HEK293 (cell line): ENCODE data around the gene AHCYL2.
A peak's percentile ranks its signal among the peaks of the same experiment; 100 is the strongest.

Experiments
- CTCF ChIA-PET: fragments of 350-600 bp; formaldehyde crosslinking; extraction: SDS; loops from one replicate; lab custom pipeline; 2021; ENCODE audit warnings: antibody characterized with exemption; lab: Yijun Ruan, JAX
- POLR2A ChIA-PET: fragments of 300-600 bp; formaldehyde crosslinking; extraction: SDS; loops from one replicate; lab custom pipeline; 2020; ENCODE audit warnings: antibody characterized with exemption, inconsistent platforms; lab: Yijun Ruan, JAX
- H3K27ac ChIP-seq: fragments of 200-500 bp; sonication (Bioruptor generic); 2 replicates; pipeline ENCODE4 v1.5.1; 2014; ENCODE audit warnings: low read depth, low read length, control low read depth, inconsistent platforms; ENCODE audit errors: extremely low read depth
- H3K36me3 ChIP-seq, 2 experiments: fragments of 200-500 bp in 1 of 2; sonication (Bioruptor generic) in 1 of 2; 1 replicate in 1 of 2; 2 replicates in 1 of 2; pipeline ENCODE4 v1.5.1; 2014 to 2017; ENCODE audit warnings: inconsistent platforms in 2 of 2, low read length in 2 of 2; ENCODE audit not compliant: control insufficient read depth in 2 of 2, insufficient read depth in 1 of 2
- H3K4me1 ChIP-seq: fragments of 200-500 bp; sonication (Bioruptor generic); 2 replicates; pipeline ENCODE4 v1.5.1; 2014; ENCODE audit warnings: mild to moderate bottlenecking, low read length, inconsistent platforms; ENCODE audit not compliant: control insufficient read depth, insufficient read depth
- H3K4me3 ChIP-seq: 2 replicates; pipeline ENCODE4 v1.5.1; 2011; ENCODE audit warnings: low read depth, mild to moderate bottlenecking, control low read depth, low read length, moderate library complexity
- H3K9me3 ChIP-seq: fragments of 200-500 bp; sonication (Bioruptor generic); 2 replicates; pipeline ENCODE4 v1.5.1; 2014; ENCODE audit warnings: low read depth, low read length, inconsistent platforms; ENCODE audit not compliant: control insufficient read depth, insufficient read depth
- IKZF3 ChIP-seq: fragments of 450-650 bp; IDR thresholded peaks from 2 replicates; pipeline ENCODE4 v1.5.0; 2018; ENCODE audit warnings: missing biosample characterization, mild to moderate bottlenecking, missing genetic modification characterization, moderate library complexity
- KLF10 ChIP-seq: fragments of 450-650 bp; IDR thresholded peaks from 2 replicates; pipeline ENCODE4 v1.5.1; 2018; ENCODE audit warnings: missing biosample characterization, mild to moderate bottlenecking, missing genetic modification characterization
- OSR2 ChIP-seq: fragments of 450-650 bp; formaldehyde crosslinking; IDR thresholded peaks from 2 replicates; pipeline ENCODE4 v1.5.1; 2016; ENCODE audit warnings: missing biosample characterization, missing genetic modification characterization
- PRDM1 ChIP-seq: fragments of 450-650 bp; formaldehyde crosslinking; IDR thresholded peaks from 2 replicates; pipeline ENCODE4; 2016; ENCODE audit warnings: missing biosample characterization, missing genetic modification characterization
- TCF7L2 ChIP-seq: IDR thresholded peaks from 2 replicates; pipeline ENCODE4 v1.6.1; 2011; ENCODE audit warnings: low read depth, mild to moderate bottlenecking, inconsistent platforms, low read length, moderate library complexity, borderline replicate concordance
- ZBTB1 ChIP-seq: fragments of 450-650 bp; formaldehyde crosslinking; IDR thresholded peaks from 2 replicates; pipeline ENCODE4 v1.5.1; 2016; ENCODE audit warnings: missing biosample characterization, missing genetic modification characterization
- ZFP3 ChIP-seq: fragments of 450-650 bp; formaldehyde crosslinking; IDR thresholded peaks from 2 replicates; pipeline ENCODE4 v1.5.1; 2016; ENCODE audit warnings: low read depth, missing biosample characterization, missing genetic modification characterization
- ZFP37 ChIP-seq: fragments of 450-650 bp; formaldehyde crosslinking; IDR thresholded peaks from 2 replicates; pipeline ENCODE4 v1.5.1; 2016; ENCODE audit warnings: missing biosample characterization, missing genetic modification characterization
- ZNF10 ChIP-seq: fragments of 450-650 bp; formaldehyde crosslinking; IDR thresholded peaks from 2 replicates; pipeline ENCODE4 v1.5.1; 2017; ENCODE audit warnings: missing biosample characterization, missing genetic modification characterization
- ZNF138 ChIP-seq: fragments of 450-650 bp; formaldehyde crosslinking; IDR thresholded peaks from 2 replicates; pipeline ENCODE4 v1.5.1; 2016; ENCODE audit warnings: missing biosample characterization, missing genetic modification characterization, borderline replicate concordance
- ZNF155 ChIP-seq: fragments of 450-650 bp; formaldehyde crosslinking; IDR thresholded peaks from 2 replicates; pipeline ENCODE4 v1.5.1; 2016; ENCODE audit warnings: missing biosample characterization, missing genetic modification characterization
- ZNF16 ChIP-seq: fragments of 450-650 bp; formaldehyde crosslinking; IDR thresholded peaks from 2 replicates; pipeline ENCODE4 v1.5.1; 2016; ENCODE audit warnings: low read depth, missing biosample characterization, missing genetic modification characterization
- ZNF266 ChIP-seq: fragments of 450-650 bp; formaldehyde crosslinking; IDR thresholded peaks from 2 replicates; pipeline ENCODE4 v1.5.1; 2016; ENCODE audit warnings: missing biosample characterization, missing genetic modification characterization, low read depth
- ZNF473 ChIP-seq: fragments of 450-650 bp; formaldehyde crosslinking; IDR thresholded peaks from 2 replicates; pipeline ENCODE4 v1.5.1; 2017; ENCODE audit warnings: missing biosample characterization, missing genetic modification characterization
- ZNF521 ChIP-seq: fragments of 450-650 bp; formaldehyde crosslinking; IDR thresholded peaks from 2 replicates; pipeline ENCODE4 v1.5.1; 2017; ENCODE audit warnings: missing biosample characterization, mild to moderate bottlenecking, missing genetic modification characterization
- ZNF624 ChIP-seq: fragments of 450-650 bp; formaldehyde crosslinking; IDR thresholded peaks from 2 replicates; pipeline ENCODE4 v1.5.1; 2017; ENCODE audit warnings: missing biosample characterization, missing genetic modification characterization
- ZNF626 ChIP-seq: fragments of 450-650 bp; sonication (Bioruptor Pico); formaldehyde crosslinking; IDR thresholded peaks from 2 replicates; pipeline ENCODE4 v1.5.1; 2018; ENCODE audit warnings: missing biosample characterization, missing genetic modification characterization, inconsistent platforms
- ZNF660 ChIP-seq: fragments of 450-650 bp; IDR thresholded peaks from 2 replicates; pipeline ENCODE4 v1.5.1; 2018; ENCODE audit warnings: missing biosample characterization, mild to moderate bottlenecking, missing genetic modification characterization
- ZNF776 ChIP-seq: fragments of 450-650 bp; formaldehyde crosslinking; IDR thresholded peaks from 2 replicates; pipeline ENCODE4 v1.5.0; 2017; ENCODE audit warnings: missing biosample characterization, missing genetic modification characterization, borderline replicate concordance
- ZNF785 ChIP-seq: fragments of 450-650 bp; formaldehyde crosslinking; IDR thresholded peaks from 2 replicates; pipeline ENCODE4 v1.5.1; 2016; ENCODE audit warnings: missing biosample characterization, missing genetic modification characterization
- ZNF837 ChIP-seq: fragments of 450-650 bp; formaldehyde crosslinking; IDR thresholded peaks from 2 replicates; pipeline ENCODE4 v1.5.1; 2016; ENCODE audit warnings: missing biosample characterization, missing genetic modification characterization
- ZXDB ChIP-seq: fragments of 450-650 bp; formaldehyde crosslinking; IDR thresholded peaks from 2 replicates; pipeline ENCODE4 v1.5.1; 2016; ENCODE audit warnings: missing biosample characterization, missing genetic modification characterization
- TF ChIP-seq, protein P1 (sequence below): IDR thresholded peaks from 2 replicates; pipeline ENCODE4 v1.6.1; 2011; ENCODE audit warnings: mild to moderate bottlenecking, low read depth, low read length, borderline replicate concordance
- TF ChIP-seq, protein P2 (sequence below): fragments of 450-650 bp; formaldehyde crosslinking; IDR thresholded peaks from 2 replicates; pipeline ENCODE4 v1.5.1; 2017; ENCODE audit warnings: missing biosample characterization, missing genetic modification characterization
- TF ChIP-seq, protein P3 (sequence below): fragments of 450-650 bp; formaldehyde crosslinking; IDR thresholded peaks from 2 replicates; pipeline ENCODE4 v1.5.1; 2016; ENCODE audit warnings: missing biosample characterization, missing genetic modification characterization
- TF ChIP-seq, protein P4 (sequence below): fragments of 450-650 bp; formaldehyde crosslinking; IDR thresholded peaks from 2 replicates; pipeline ENCODE4 v1.5.1; 2017; ENCODE audit warnings: missing biosample characterization, missing genetic modification characterization
- TF ChIP-seq, protein P5 (sequence below): fragments of 450-650 bp; formaldehyde crosslinking; IDR thresholded peaks from 2 replicates; pipeline ENCODE4 v1.5.0; 2017; ENCODE audit warnings: missing biosample characterization, missing genetic modification characterization, borderline replicate concordance
- TF ChIP-seq, protein P6 (sequence below): fragments of 450-650 bp; formaldehyde crosslinking; IDR thresholded peaks from 2 replicates; pipeline ENCODE4 v1.5.1; 2016; ENCODE audit warnings: missing biosample characterization, missing genetic modification characterization

The AHCYL2 gene

DNA sequence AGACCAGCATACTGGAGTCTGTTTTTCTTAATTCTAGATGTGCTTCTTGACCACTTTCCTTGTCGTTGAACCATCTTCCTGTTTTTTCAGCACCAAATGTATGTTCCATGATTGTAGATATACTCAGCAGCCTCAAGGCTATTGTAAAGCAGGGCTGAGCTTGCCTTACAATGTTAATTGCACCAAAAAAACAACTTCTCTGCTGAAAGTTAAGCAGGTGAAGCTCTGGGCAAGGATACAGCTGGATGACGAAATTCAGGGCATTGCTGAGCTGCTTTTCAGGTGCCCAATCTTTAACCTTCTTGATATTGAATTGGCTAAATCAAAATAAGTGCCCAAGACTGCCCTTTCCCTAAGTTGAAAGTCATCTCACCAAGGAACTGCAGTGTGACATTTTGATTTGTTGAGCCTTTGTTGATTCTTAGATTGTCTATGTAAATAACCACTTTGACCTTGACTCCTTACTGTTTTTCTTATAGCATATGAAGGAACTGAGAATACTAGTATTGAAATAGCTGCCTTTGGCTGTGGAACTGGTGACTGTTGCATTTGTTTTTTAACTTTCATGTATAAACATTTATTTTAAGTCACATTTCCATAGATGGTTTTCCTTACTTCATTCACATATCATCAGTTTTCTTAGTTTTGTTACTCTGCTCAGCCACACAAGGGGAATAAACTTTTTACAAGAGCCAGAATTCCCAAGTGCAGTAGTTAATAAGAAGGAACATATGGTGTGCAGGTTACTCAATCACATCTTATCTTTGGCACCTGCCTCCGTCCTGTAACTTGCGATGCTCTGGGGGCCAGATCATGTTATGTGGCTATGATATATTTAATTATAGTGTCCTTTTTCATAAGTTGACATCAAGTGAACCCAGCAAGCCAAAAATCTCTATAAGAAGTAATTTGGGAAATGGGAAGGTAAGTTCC, 3.1 kb downstream of the AHCYL2 start:
- POLR2A ChIA-PET: no interaction called here
- Histone ChIP-seq H3K27ac (peak overlapping the region; percentile 32), H3K4me1 (peaks cover 17% of the 10 kb centered on the region), H3K9me3 (no peaks in the 10 kb centered on the region), H3K4me3 (no peak overlapping the region), H3K36me3 (no peaks in the 10 kb centered on the region)
- CTCF ChIA-PET: interaction anchor here (0.5 to 2.0 kb wide), 4 partner anchors 9 to 515 kb away, joined by 4 to 9 read pairs (median 5); no protein-coding TSS in a partner anchor
- TF ChIP-seq ZFP37 (tag by site-specific recombination) (no peak), ZNF624 (no peak), ZNF660 (tag by site-specific recombination) (no peak), ZNF785 (tag by site-specific recombination) (no peak), ZNF266 (no peak), ZNF473 (tag by site-specific recombination) (no peak), ZFP3 (tag by site-specific recombination) (no peak), ZNF776 (no peak), PRDM1 (tag by site-specific recombination) (peak; percentile 25; the same call in 1 of the 2 replicates), IKZF3 (tag by site-specific recombination) (peak; percentile 26; the same call in 1 of the 2 replicates), OSR2 (tag by site-specific recombination) (peak; percentile 47; the same call in 1 of the 2 replicates), KLF10 (tag by site-specific recombination) (no peak), ZNF626 (tag by site-specific recombination) (no peak), ZNF155 (tag by site-specific recombination) (no peak), ZNF16 (tag by site-specific recombination) (no peak), ZNF138 (tag by site-specific recombination) (no peak), ZBTB1 (tag by site-specific recombination) (no peak), ZNF837 (tag by site-specific recombination) (no peak), TCF7L2 (no peak), ZNF10 (tag by site-specific recombination) (peak; percentile 99), ZXDB (tag by site-specific recombination) (no peak; the same call in 1 of the 2 replicates), ZNF521 (tag by site-specific recombination) (no peak)
- TF ChIP-seq, protein P1, sequence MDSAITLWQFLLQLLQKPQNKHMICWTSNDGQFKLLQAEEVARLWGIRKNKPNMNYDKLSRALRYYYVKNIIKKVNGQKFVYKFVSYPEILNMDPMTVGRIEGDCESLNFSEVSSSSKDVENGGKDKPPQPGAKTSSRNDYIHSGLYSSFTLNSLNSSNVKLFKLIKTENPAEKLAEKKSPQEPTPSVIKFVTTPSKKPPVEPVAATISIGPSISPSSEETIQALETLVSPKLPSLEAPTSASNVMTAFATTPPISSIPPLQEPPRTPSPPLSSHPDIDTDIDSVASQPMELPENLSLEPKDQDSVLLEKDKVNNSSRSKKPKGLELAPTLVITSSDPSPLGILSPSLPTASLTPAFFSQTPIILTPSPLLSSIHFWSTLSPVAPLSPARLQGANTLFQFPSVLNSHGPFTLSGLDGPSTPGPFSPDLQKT: no peak
- TF ChIP-seq, protein P2, sequence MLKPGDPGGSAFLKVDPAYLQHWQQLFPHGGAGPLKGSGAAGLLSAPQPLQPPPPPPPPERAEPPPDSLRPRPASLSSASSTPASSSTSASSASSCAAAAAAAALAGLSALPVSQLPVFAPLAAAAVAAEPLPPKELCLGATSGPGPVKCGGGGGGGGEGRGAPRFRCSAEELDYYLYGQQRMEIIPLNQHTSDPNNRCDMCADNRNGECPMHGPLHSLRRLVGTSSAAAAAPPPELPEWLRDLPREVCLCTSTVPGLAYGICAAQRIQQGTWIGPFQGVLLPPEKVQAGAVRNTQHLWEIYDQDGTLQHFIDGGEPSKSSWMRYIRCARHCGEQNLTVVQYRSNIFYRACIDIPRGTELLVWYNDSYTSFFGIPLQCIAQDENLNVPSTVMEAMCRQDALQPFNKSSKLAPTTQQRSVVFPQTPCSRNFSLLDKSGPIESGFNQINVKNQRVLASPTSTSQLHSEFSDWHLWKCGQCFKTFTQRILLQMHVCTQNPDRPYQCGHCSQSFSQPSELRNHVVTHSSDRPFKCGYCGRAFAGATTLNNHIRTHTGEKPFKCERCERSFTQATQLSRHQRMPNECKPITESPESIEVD (tag by site-specific recombination): peak; percentile 95
- TF ChIP-seq, protein P3, sequence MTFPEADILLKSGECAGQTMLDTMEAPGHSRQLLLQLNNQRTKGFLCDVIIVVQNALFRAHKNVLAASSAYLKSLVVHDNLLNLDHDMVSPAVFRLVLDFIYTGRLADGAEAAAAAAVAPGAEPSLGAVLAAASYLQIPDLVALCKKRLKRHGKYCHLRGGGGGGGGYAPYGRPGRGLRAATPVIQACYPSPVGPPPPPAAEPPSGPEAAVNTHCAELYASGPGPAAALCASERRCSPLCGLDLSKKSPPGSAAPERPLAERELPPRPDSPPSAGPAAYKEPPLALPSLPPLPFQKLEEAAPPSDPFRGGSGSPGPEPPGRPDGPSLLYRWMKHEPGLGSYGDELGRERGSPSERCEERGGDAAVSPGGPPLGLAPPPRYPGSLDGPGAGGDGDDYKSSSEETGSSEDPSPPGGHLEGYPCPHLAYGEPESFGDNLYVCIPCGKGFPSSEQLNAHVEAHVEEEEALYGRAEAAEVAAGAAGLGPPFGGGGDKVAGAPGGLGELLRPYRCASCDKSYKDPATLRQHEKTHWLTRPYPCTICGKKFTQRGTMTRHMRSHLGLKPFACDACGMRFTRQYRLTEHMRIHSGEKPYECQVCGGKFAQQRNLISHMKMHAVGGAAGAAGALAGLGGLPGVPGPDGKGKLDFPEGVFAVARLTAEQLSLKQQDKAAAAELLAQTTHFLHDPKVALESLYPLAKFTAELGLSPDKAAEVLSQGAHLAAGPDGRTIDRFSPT (tag by site-specific recombination): no peak
- TF ChIP-seq, protein P4, sequence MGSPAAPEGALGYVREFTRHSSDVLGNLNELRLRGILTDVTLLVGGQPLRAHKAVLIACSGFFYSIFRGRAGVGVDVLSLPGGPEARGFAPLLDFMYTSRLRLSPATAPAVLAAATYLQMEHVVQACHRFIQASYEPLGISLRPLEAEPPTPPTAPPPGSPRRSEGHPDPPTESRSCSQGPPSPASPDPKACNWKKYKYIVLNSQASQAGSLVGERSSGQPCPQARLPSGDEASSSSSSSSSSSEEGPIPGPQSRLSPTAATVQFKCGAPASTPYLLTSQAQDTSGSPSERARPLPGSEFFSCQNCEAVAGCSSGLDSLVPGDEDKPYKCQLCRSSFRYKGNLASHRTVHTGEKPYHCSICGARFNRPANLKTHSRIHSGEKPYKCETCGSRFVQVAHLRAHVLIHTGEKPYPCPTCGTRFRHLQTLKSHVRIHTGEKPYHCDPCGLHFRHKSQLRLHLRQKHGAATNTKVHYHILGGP (tag by site-specific recombination): peak; percentile 42; the same call in 1 of the 2 replicates
- TF ChIP-seq, protein P5, sequence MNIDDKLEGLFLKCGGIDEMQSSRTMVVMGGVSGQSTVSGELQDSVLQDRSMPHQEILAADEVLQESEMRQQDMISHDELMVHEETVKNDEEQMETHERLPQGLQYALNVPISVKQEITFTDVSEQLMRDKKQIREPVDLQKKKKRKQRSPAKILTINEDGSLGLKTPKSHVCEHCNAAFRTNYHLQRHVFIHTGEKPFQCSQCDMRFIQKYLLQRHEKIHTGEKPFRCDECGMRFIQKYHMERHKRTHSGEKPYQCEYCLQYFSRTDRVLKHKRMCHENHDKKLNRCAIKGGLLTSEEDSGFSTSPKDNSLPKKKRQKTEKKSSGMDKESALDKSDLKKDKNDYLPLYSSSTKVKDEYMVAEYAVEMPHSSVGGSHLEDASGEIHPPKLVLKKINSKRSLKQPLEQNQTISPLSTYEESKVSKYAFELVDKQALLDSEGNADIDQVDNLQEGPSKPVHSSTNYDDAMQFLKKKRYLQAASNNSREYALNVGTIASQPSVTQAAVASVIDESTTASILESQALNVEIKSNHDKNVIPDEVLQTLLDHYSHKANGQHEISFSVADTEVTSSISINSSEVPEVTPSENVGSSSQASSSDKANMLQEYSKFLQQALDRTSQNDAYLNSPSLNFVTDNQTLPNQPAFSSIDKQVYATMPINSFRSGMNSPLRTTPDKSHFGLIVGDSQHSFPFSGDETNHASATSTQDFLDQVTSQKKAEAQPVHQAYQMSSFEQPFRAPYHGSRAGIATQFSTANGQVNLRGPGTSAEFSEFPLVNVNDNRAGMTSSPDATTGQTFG: no peak
- TF ChIP-seq, protein P6, sequence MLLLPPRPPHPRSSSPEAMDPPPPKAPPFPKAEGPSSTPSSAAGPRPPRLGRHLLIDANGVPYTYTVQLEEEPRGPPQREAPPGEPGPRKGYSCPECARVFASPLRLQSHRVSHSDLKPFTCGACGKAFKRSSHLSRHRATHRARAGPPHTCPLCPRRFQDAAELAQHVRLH (tag by site-specific recombination): peak; percentile 55; the same call in 1 of the 2 replicates
